ENCODE measurements around the gene CDH1.

CDH1 gene

GRCh38 chr16:68869492-68870088, 132.5 kb downstream of the CDH1 start:
- no peak overlapping the region for H3K4me3 ChIP-seq (ENCODE audit: low read depth, low read length)
- no peak for TF ChIP-seq CTCF (conservative IDR thresholded peaks at IDR 0.05; ENCODE audit: low read depth, low read length)
- no peak for DNase-seq (ENCODE audit: low read depth)

GRCh38 chr16:68873635-68874471, 136.8 kb downstream of the CDH1 start:
- no peak for DNase-seq (ENCODE audit: low read depth)
- no peak for TF ChIP-seq CTCF (conservative IDR thresholded peaks at IDR 0.05; ENCODE audit: low read depth, low read length)

GRCh38 chr16:68875871-68876270, 138.8 kb downstream of the CDH1 start:
- DNase-seq (ENCODE audit: low read depth), result no peak
- H3K4me3 ChIP-seq (ENCODE audit: low read depth, low read length), result no peak overlapping the region
- no peak for TF ChIP-seq CTCF (conservative IDR thresholded peaks at IDR 0.05; ENCODE audit: low read depth, low read length)

More at GRCh38 chr16:68873635-68874471, 136.8 kb downstream of the CDH1 start:
- H3K4me3 ChIP-seq (ENCODE audit: low read depth, low read length), result no peak overlapping the region

GRCh38 chr16:68883685-68884084, 146.6 kb downstream of the CDH1 start:
- H3K4me3 ChIP-seq (ENCODE audit: low read depth, low read length), result no peak overlapping the region
- TF ChIP-seq CTCF (conservative IDR thresholded peaks at IDR 0.05; ENCODE audit: low read depth, low read length), result no peak
- DNase-seq (ENCODE audit: low read depth), result no peak

- no peak for TF ChIP-seq CTCF (conservative IDR thresholded peaks at IDR 0.05; ENCODE audit: low read depth, low read length)
- no peak for DNase-seq (ENCODE audit: low read depth)
- no peak overlapping the region for H3K4me3 ChIP-seq (ENCODE audit: low read depth, low read length)
These were observed 147.3 kb downstream of the CDH1 start for GRCh38 chr16:68884401-68884800.

All from choroid plexus epithelial cell (primary cell).